Trophoblast cell (in vitro differentiated cells and primary cell): ENCODE results near the gene CORO7.

Experiments used
- DNase-seq, 2 donors: peaks; one replicate each; pipeline ENCODE4 v3.0.0-alpha.2; 2016
- H2AFZ ChIP-seq: 2 replicates; pipeline ENCODE4 v1.6.1; 2013; ENCODE audit warnings: low read length, moderate library complexity, mild to moderate bottlenecking; ENCODE audit not compliant: insufficient read depth, poor library complexity
- H2AK5ac ChIP-seq: 2 replicates; pipeline ENCODE4 v1.6.1; 2013; ENCODE audit warnings: mild to moderate bottlenecking, low read length
- H2BK120ac ChIP-seq: 2 replicates; pipeline ENCODE4 v1.6.1; 2013; ENCODE audit warnings: low read length, mild to moderate bottlenecking, moderate library complexity; ENCODE audit not compliant: insufficient read depth, poor library complexity
- H2BK12ac ChIP-seq: 2 replicates; pipeline ENCODE4 v1.6.1; 2013; ENCODE audit warnings: mild to moderate bottlenecking, low read length, moderate library complexity
- H2BK5ac ChIP-seq: 2 replicates; pipeline ENCODE4 v1.6.1; 2013; ENCODE audit warnings: low read length, low read depth, moderate library complexity, mild to moderate bottlenecking; ENCODE audit not compliant: poor library complexity
- H3K14ac ChIP-seq: 2 replicates; pipeline ENCODE4 v1.6.1; 2013; ENCODE audit warnings: mild to moderate bottlenecking, low read length
- H3K18ac ChIP-seq: 2 replicates; pipeline ENCODE4 v1.6.1; 2013; ENCODE audit warnings: mild to moderate bottlenecking, low read length
- H3K23ac ChIP-seq: 2 replicates; pipeline ENCODE4 v1.6.1; 2013; ENCODE audit warnings: low read length
- H3K27ac ChIP-seq: 2 replicates; pipeline ENCODE4 v1.5.1; 2013; ENCODE audit warnings: low read depth, mild to moderate bottlenecking, inconsistent platforms, low read length, moderate library complexity
- H3K27me3 ChIP-seq: 2 replicates; pipeline ENCODE4 v1.6.1; 2013; ENCODE audit warnings: inconsistent platforms, mild to moderate bottlenecking, low read length, moderate library complexity; ENCODE audit not compliant: insufficient read depth
- H3K36me3 ChIP-seq, 2 experiments: 1 replicate in 1 of 2; 2 replicates in 1 of 2; pipeline ENCODE4 v1.6.1; 2013; ENCODE audit warnings: low read length in 2 of 2, mild to moderate bottlenecking in 2 of 2, moderate library complexity in 1 of 2; ENCODE audit not compliant: insufficient read depth in 2 of 2, control insufficient read depth in 1 of 2
- H3K4ac ChIP-seq: 2 replicates; pipeline ENCODE4 v1.6.1; 2013; ENCODE audit warnings: low read depth, mild to moderate bottlenecking, low read length, moderate library complexity
- H3K4me1 ChIP-seq, 2 experiments: 1 replicate in 1 of 2; 2 replicates in 1 of 2; pipeline ENCODE4 v1.6.1; 2013; ENCODE audit warnings: low read length in 2 of 2, mild to moderate bottlenecking in 2 of 2, moderate library complexity in 1 of 2; ENCODE audit not compliant: insufficient read depth in 2 of 2, control insufficient read depth in 1 of 2
- H3K4me2 ChIP-seq: 2 replicates; pipeline ENCODE4 v1.6.1; 2013; ENCODE audit warnings: inconsistent platforms, mild to moderate bottlenecking, low read length, moderate library complexity
- H3K4me3 ChIP-seq: 2 replicates; pipeline ENCODE4 v1.5.1; 2013; ENCODE audit warnings: mild to moderate bottlenecking, low read depth, low read length, inconsistent platforms
- H3K79me1 ChIP-seq: one replicate; pipeline ENCODE4 v1.6.1; 2013; ENCODE audit warnings: low read length
- H3K79me2 ChIP-seq: 2 replicates; pipeline ENCODE4 v1.6.1; 2013; ENCODE audit warnings: low read length, mild to moderate bottlenecking; ENCODE audit not compliant: control insufficient read depth, insufficient read depth, poor library complexity
- H3K9ac ChIP-seq: 2 replicates; pipeline ENCODE4 v1.6.1; 2013; ENCODE audit warnings: mild to moderate bottlenecking, low read length
- H3K9me3 ChIP-seq: 2 replicates; pipeline ENCODE4 v1.6.1; 2013; ENCODE audit warnings: low read depth, mild to moderate bottlenecking, control low read depth, inconsistent platforms, low read length; ENCODE audit not compliant: insufficient read depth
- H4K12ac ChIP-seq: 2 replicates; pipeline ENCODE4 v1.6.1; 2013; ENCODE audit warnings: low read depth, mild to moderate bottlenecking, low read length, moderate library complexity
- H4K8ac ChIP-seq: 2 replicates; pipeline ENCODE4 v1.6.1; 2013; ENCODE audit warnings: low read depth, mild to moderate bottlenecking, low read length, moderate library complexity
- H4K91ac ChIP-seq: one replicate; pipeline ENCODE4 v1.6.1; 2013; ENCODE audit warnings: low read depth, mild to moderate bottlenecking, low read length, moderate library complexity
- WGBS: extraction: QIAGEN DNeasy Blood & Tissue Kit; methylation state at CpG from one replicate; pipeline ENCODE4 v1.1.7; 2013; ENCODE audit warnings: missing lambda C conversion rate; ENCODE audit not compliant: insufficient read length, insufficient coverage; ENCODE audit errors: extremely low coverage; 5-methylcytosine and 5-hydroxymethylcytosine counted together

CORO7 gene

GRCh38 chr16:4385789-4386450 lies 30.5 kb downstream of the CORO7 start:
- no peak for DNase-seq
- peak overlapping the region; percentile 0 for H3K4ac ChIP-seq
- no peak overlapping the region for H4K8ac ChIP-seq
- no peak overlapping the region for H4K12ac ChIP-seq
- WGBS = no CpG with 5 or more reads among the region's 11 CpGs
- peaks cover 15% of the 10 kb centered on the region for H3K79me2 ChIP-seq
- no peaks in the 10 kb centered on the region for H3K27me3 ChIP-seq
- peak overlapping the region; percentile 77 for H2BK120ac ChIP-seq
- peak overlapping the region; percentile 52 for H2AK5ac ChIP-seq
- no peak overlapping the region for H3K4me2 ChIP-seq
- H3K4me1 ChIP-seq = peaks cover 41 to 49% of the 10 kb centered on the region in 2 experiments
- H3K79me1 ChIP-seq = peaks cover 33% of the 10 kb centered on the region
- H3K23ac ChIP-seq = no peak overlapping the region
- peak overlapping the region; percentile 99 for H4K91ac ChIP-seq
- peak overlapping the region; percentile 84 for H2BK12ac ChIP-seq
- H3K9me3 ChIP-seq = peaks cover 4% of the 10 kb centered on the region
- H3K9ac ChIP-seq = no peak overlapping the region
- H3K14ac ChIP-seq = no peak overlapping the region
- H3K27ac ChIP-seq = no peak overlapping the region
- H3K4me3 ChIP-seq = no peak overlapping the region
- H2AFZ ChIP-seq = no peak overlapping the region
- peak overlapping the region; percentile 19 for H3K18ac ChIP-seq
- no peak overlapping the region for H2BK5ac ChIP-seq
- peaks cover 32 to 33% of the 10 kb centered on the region in 2 experiments for H3K36me3 ChIP-seq

DNA sequence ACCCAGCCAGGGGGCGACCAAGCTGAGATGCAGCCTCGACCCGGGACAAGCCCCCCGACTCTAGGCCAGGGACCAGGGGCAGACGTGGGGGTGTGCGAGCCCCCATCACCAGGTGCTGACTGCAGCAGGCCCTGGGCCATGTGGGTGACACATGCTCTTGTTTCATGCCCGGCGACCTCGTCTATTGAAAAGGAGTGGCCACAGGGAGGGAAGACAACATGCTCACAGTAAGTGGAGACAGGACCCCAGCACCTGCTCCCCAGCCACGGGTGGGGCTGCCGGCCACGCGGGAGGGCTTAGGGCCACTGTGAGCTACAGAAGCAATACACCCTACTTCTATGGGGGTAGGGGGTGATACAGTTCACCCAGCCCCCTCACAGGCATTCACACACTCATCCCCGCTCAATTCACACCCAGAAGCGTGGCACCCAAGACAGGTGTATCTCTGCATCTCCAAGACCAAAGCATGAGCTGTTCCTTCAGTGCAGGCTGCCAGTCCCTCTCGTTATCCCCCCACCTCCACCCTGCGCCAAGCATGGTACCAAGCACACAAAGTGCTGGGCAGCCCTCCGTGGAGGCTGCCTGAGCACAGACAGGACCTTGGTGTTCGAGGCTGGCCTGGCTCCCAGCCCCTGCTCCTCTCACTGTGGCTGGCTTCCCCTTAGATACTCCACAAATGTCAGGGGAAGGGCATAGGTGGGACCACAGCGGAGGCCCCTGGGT lies 31.2 kb downstream of the CORO7 start:
- peaks cover 44 to 50% of the 10 kb centered on the region in 2 experiments for H3K4me1 ChIP-seq
- WGBS = no CpG with 5 or more reads among the region's 20 CpGs
- H2BK12ac ChIP-seq = peak overlapping the region; percentile 2
- no peak overlapping the region for H3K14ac ChIP-seq
- peak overlapping the region; percentile 18 for H3K18ac ChIP-seq
- no peak for DNase-seq
- no peak overlapping the region for H4K8ac ChIP-seq
- H2AFZ ChIP-seq = no peak overlapping the region
- H3K27me3 ChIP-seq = no peaks in the 10 kb centered on the region
- H3K9ac ChIP-seq = no peak overlapping the region
- peaks cover 33% of the 10 kb centered on the region for H3K79me1 ChIP-seq
- peaks cover 15% of the 10 kb centered on the region for H3K79me2 ChIP-seq
- no peak overlapping the region for H2BK5ac ChIP-seq
- peak overlapping the region; percentile 52 for H2AK5ac ChIP-seq
- peaks cover 35 to 38% of the 10 kb centered on the region in 2 experiments for H3K36me3 ChIP-seq
- H3K4me2 ChIP-seq = no peak overlapping the region
- H4K91ac ChIP-seq = peak overlapping the region; percentile 99
- H3K9me3 ChIP-seq = peaks cover 4% of the 10 kb centered on the region
- no peak overlapping the region for H3K4me3 ChIP-seq
- no peak overlapping the region for H3K23ac ChIP-seq
- H3K27ac ChIP-seq = no peak overlapping the region
- no peak overlapping the region for H3K4ac ChIP-seq
- H4K12ac ChIP-seq = no peak overlapping the region
- H2BK120ac ChIP-seq = peak overlapping the region; percentile 3

DNA sequence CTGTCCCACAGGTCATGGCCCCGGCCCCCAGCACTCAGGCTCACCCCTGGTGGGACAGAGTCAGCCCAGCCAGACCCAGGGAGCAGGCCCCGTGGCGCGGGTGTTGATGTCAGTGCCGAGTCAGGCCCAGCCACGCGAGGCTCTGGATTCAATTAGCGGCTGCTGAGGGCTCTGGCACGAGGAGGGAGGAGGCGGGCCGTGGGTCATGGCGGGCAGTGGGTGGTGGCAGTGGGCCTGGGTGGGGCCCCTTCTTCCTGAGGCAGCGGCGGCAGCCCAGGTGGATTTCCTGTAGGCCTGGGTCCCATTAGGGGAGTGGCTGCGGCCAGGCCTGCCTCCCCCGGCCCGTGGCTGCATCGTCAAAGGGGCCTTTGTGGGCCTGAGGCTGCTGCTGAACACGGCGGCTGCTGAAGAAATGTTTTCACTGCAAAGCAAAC lies 31.9 kb downstream of the CORO7 start:
- no CpG with 5 or more reads among the region's 20 CpGs for WGBS

GRCh38 chr16:4383591-4384444 lies 32.6 kb downstream of the CORO7 start:
- Histone ChIP-seq H3K23ac (no peak overlapping the region), H3K4me2 (no peak overlapping the region), H3K79me1 (peaks cover 24% of the 10 kb centered on the region), H4K8ac (no peak overlapping the region), H3K9ac (no peak overlapping the region), H2BK5ac (no peak overlapping the region), H2AK5ac (no peak overlapping the region), H3K27ac (peak overlapping the region; percentile 9), H4K12ac (no peak overlapping the region), H3K4me1 (peaks cover 35 to 50% of the 10 kb centered on the region in 2 experiments), H3K9me3 (peaks cover 4% of the 10 kb centered on the region), H2BK120ac (no peak overlapping the region), H3K36me3 (peaks cover 35 to 40% of the 10 kb centered on the region in 2 experiments), H2BK12ac (no peak overlapping the region), H4K91ac (no peak overlapping the region), H3K79me2 (peaks cover 12% of the 10 kb centered on the region), H2AFZ (no peak overlapping the region), H3K27me3 (no peaks in the 10 kb centered on the region), H3K18ac (peak overlapping the region; percentile 19), H3K4ac (no peak overlapping the region), H3K14ac (no peak overlapping the region), H3K4me3 (no peak overlapping the region)
- DNase-seq = no peak
- WGBS = no CpG with 5 or more reads among the region's 12 CpGs

More for the DNA sequence above, 31.9 kb downstream of the CORO7 start:
- Histone ChIP-seq H3K9ac (no peak overlapping the region), H2AK5ac (no peak overlapping the region), H4K91ac (no peak overlapping the region), H4K8ac (no peak overlapping the region), H3K4me1 (peaks cover 43 to 50% of the 10 kb centered on the region in 2 experiments), H3K4ac (no peak overlapping the region), H3K79me1 (peaks cover 31% of the 10 kb centered on the region), H3K36me3 (peaks cover 35 to 38% of the 10 kb centered on the region in 2 experiments), H4K12ac (no peak overlapping the region), H3K27ac (peak overlapping the region; percentile 9), H3K27me3 (no peaks in the 10 kb centered on the region), H2AFZ (no peak overlapping the region), H3K4me3 (no peak overlapping the region), H3K14ac (no peak overlapping the region), H2BK120ac (no peak overlapping the region), H3K9me3 (peaks cover 4% of the 10 kb centered on the region), H3K23ac (no peak overlapping the region), H2BK12ac (no peak overlapping the region), H3K18ac (peak overlapping the region; percentile 19), H2BK5ac (no peak overlapping the region), H3K4me2 (no peak overlapping the region), H3K79me2 (peaks cover 15% of the 10 kb centered on the region)
- DNase-seq = no peak
